ENCODE results near the gene HSD17B14. TPM values are rescaled to one million over a fixed set of nuclear protein-coding genes. Genes with fewer than 3 reads are reported as not detected.

The HSD17B14 gene
- total RNA-seq, 1 experiment from 2014 or later = 27.8 TPM

DNA sequence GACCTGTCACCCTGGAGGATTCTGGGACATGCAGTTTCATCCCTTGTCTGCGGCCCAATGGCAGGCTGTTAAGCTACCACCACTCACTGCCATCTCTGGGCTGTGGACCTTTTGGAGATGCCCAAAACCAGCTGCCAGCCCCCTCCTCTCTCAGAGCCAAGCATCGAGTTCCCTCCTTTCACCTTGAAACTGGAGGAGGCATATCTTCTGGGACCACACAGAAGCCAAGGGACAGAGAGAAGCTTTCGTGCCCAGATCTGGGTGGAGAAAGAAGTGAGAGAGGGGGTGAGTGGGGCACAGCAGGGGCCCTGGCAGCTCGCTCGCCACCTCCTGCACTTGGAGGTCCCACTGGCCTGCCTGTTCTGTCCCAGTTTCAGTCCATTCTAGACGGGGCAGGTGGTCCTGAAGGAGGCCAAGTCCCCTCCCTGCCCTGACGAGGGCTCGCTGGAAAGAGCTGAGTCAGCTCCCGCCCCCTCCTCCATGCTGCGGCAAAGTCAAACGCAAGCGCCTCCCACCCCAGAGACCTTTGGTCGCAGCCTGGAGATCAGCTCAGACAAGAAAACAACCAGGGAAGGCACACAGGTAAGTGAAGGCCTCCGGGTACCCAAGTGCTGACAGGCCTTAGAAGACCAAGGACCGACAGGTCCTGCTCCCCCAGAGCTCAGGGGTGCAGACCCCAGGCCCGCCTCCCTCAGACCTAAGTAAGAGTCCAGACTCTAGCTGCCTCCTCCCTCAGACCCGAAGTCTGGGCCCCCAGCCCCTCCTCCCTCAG, 29.3 kb downstream of the HSD17B14 start:
- peak overlapping the region; percentile 7 for H3K27ac Mint-ChIP-seq (ENCODE audit: unreplicated experiment)
- intact Hi-C loops (cut with micrococcal nuclease; ENCODE audit: unreplicated experiment) = loop anchor here (1.0 kb wide), 1 partner anchor 12 kb away; no protein-coding TSS in a partner anchor
- Histone ChIP-seq H3K4me3 (ENCODE audit: low read depth, low read length) (peak overlapping the region; percentile 28), H3K36me3 (ENCODE audit: control insufficient read depth, insufficient read depth, low read length) (no peaks in the 10 kb centered on the region), H3K27me3 (replicated peaks; ENCODE audit: control insufficient read depth, insufficient read depth, low read length) (no peaks in the 10 kb centered on the region), H3K9me3 (no peaks in the 10 kb centered on the region), H3K4me1 (peaks cover 25% of the 10 kb centered on the region)
- H3K27me3 Mint-ChIP-seq (ENCODE audit: insufficient read depth, unreplicated experiment) = no peaks in the 10 kb centered on the region
- TF ChIP-seq, protein P1, sequence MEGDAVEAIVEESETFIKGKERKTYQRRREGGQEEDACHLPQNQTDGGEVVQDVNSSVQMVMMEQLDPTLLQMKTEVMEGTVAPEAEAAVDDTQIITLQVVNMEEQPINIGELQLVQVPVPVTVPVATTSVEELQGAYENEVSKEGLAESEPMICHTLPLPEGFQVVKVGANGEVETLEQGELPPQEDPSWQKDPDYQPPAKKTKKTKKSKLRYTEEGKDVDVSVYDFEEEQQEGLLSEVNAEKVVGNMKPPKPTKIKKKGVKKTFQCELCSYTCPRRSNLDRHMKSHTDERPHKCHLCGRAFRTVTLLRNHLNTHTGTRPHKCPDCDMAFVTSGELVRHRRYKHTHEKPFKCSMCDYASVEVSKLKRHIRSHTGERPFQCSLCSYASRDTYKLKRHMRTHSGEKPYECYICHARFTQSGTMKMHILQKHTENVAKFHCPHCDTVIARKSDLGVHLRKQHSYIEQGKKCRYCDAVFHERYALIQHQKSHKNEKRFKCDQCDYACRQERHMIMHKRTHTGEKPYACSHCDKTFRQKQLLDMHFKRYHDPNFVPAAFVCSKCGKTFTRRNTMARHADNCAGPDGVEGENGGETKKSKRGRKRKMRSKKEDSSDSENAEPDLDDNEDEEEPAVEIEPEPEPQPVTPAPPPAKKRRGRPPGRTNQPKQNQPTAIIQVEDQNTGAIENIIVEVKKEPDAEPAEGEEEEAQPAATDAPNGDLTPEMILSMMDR (IDR thresholded peaks at IDR 0.05; ENCODE audit: insufficient read depth in 1 of 2, low read depth in 1 of 2, low read length in 1 of 2, severe bottlenecking in 1 of 2, unreplicated experiment in 1 of 2) = no peak
- POLR2A ChIA-PET = interaction anchor here (0.5 to 2.3 kb wide), 10 partner anchors 10 to 321 kb away, joined by 3 to 19 read pairs (median 4); partner anchors contain the start of genes GYS1, NUCB1, PPP1R15A and RUVBL2
- peak; percentile 83 to 85 for DNase-seq
- H3K9me3 Mint-ChIP-seq (ENCODE audit: unreplicated experiment) = no peaks in the 10 kb centered on the region
- H3K4me3 Mint-ChIP-seq (ENCODE audit: unreplicated experiment) = peak overlapping the region; percentile 30
- CTCF ChIA-PET = interaction anchor here (0.5 to 5.7 kb wide), 11 partner anchors 11 to 959 kb away, joined by 3 to 77 read pairs (median 5); partner anchors contain the start of genes AP2A1, GYS1, HSD17B14 and PPP1R15A
- H3K4me1 Mint-ChIP-seq (ENCODE audit: low read depth, unreplicated experiment) = peaks cover 30% of the 10 kb centered on the region
- no TSS peak for BruUV-seq (replicated peaks)
- peaks cover 55% of the 10 kb centered on the region for H3K36me3 Mint-ChIP-seq (ENCODE audit: insufficient read depth, unreplicated experiment)

GRCh38 chr19:48806518-48806817, 29.8 kb downstream of the HSD17B14 start:
- CTCF ChIA-PET = interaction anchor here (1.0 to 5.7 kb wide), 9 partner anchors 11 to 392 kb away, joined by 3 to 77 read pairs (median 5); partner anchors contain the start of genes GYS1, HSD17B14, PPP1R15A and RUVBL2
- TF ChIP-seq, protein P1 (IDR thresholded peaks at IDR 0.05; ENCODE audit: insufficient read depth in 1 of 2, low read depth in 1 of 2, low read length in 1 of 2, severe bottlenecking in 1 of 2, unreplicated experiment in 1 of 2) = no peak
- POLR2A ChIA-PET = interaction anchor here (0.5 to 2.3 kb wide), 5 partner anchors 11 to 187 kb away, joined by 3 to 19 read pairs (median 6); partner anchors contain the start of genes GYS1, PPP1R15A and RUVBL2
- no peak overlapping the region for H3K4me3 ChIP-seq (ENCODE audit: low read depth, low read length)
- BruUV-seq (replicated peaks) = no TSS peak
- H3K27ac Mint-ChIP-seq (ENCODE audit: unreplicated experiment) = peak overlapping the region; percentile 7
- no peaks in the 10 kb centered on the region for H3K9me3 Mint-ChIP-seq (ENCODE audit: unreplicated experiment)
- no peaks in the 10 kb centered on the region for H3K36me3 ChIP-seq (ENCODE audit: control insufficient read depth, insufficient read depth, low read length)
- peaks cover 53% of the 10 kb centered on the region for H3K36me3 Mint-ChIP-seq (ENCODE audit: insufficient read depth, unreplicated experiment)
- intact Hi-C loops (cut with micrococcal nuclease; ENCODE audit: unreplicated experiment) = no loop called here
- H3K27me3 Mint-ChIP-seq (ENCODE audit: insufficient read depth, unreplicated experiment) = no peaks in the 10 kb centered on the region
- H3K4me3 Mint-ChIP-seq (ENCODE audit: unreplicated experiment) = peak overlapping the region; percentile 30
- H3K9me3 ChIP-seq = no peaks in the 10 kb centered on the region
- H3K4me1 Mint-ChIP-seq (ENCODE audit: low read depth, unreplicated experiment) = peaks cover 30% of the 10 kb centered on the region
- no peaks in the 10 kb centered on the region for H3K27me3 ChIP-seq (replicated peaks; ENCODE audit: control insufficient read depth, insufficient read depth, low read length)
- DNase-seq = peak in 1 of 2 experiments; percentile 81
- H3K4me1 ChIP-seq = peaks cover 22% of the 10 kb centered on the region

DNA sequence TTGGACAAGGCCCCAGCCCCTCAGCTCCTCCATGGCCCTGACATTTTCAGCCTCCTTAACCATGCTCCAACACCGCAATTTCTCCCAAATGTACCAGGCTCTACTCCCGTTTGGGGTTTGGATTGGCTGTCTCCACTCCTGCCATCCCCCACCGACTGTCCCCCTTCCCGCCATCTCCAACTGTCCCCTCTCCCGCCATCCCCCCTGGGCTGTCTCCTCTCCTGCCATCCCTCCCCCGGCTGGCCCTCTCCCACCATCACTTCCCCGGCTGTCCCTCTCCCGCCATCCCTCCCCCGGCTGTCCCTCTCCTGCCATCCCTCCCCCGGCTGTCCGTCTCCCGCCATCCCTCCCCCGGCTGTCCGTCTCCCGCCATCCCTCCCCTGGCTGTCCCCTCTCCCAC, 30.8 kb downstream of the HSD17B14 start:
- POLR2A ChIA-PET = no interaction called here
- BruUV-seq (replicated peaks) = no TSS peak
- CTCF ChIA-PET = no interaction called here

More for the DNA sequence above, 30.8 kb downstream of the HSD17B14 start:
- Mint-ChIP-seq H3K4me1 (ENCODE audit: low read depth, unreplicated experiment) (peaks cover 30% of the 10 kb centered on the region), H3K27me3 (ENCODE audit: insufficient read depth, unreplicated experiment) (no peaks in the 10 kb centered on the region), H3K4me3 (ENCODE audit: unreplicated experiment) (no peak overlapping the region), H3K36me3 (ENCODE audit: insufficient read depth, unreplicated experiment) (peaks cover 44% of the 10 kb centered on the region), H3K27ac (ENCODE audit: unreplicated experiment) (peak overlapping the region; percentile 39), H3K9me3 (ENCODE audit: unreplicated experiment) (no peaks in the 10 kb centered on the region)
- intact Hi-C loops (cut with micrococcal nuclease; ENCODE audit: unreplicated experiment) = no loop called here
- no peaks in the 10 kb centered on the region for H3K36me3 ChIP-seq (ENCODE audit: control insufficient read depth, insufficient read depth, low read length)
- no peak for DNase-seq
- no peaks in the 10 kb centered on the region for H3K9me3 ChIP-seq
- H3K4me1 ChIP-seq = peaks cover 22% of the 10 kb centered on the region
- TF ChIP-seq, protein P1 (IDR thresholded peaks at IDR 0.05; ENCODE audit: insufficient read depth in 1 of 2, low read depth in 1 of 2, low read length in 1 of 2, severe bottlenecking in 1 of 2, unreplicated experiment in 1 of 2) = no peak
- no peak overlapping the region for H3K4me3 ChIP-seq (ENCODE audit: low read depth, low read length)
- H3K27me3 ChIP-seq (replicated peaks; ENCODE audit: control insufficient read depth, insufficient read depth, low read length) = no peaks in the 10 kb centered on the region
